Hepatocyte (in vitro differentiated cells): ENCODE results near the gene FGFR3.

Experiments
- EZH2 ChIP-seq: fragments of 200-600 bp; sonication (generic); IDR thresholded peaks from 2 replicates; pipeline ENCODE4 v1.6.1; 2016; ENCODE audit warnings: antibody characterized with exemption, mild to moderate bottlenecking, borderline replicate concordance
- EZH2phosphoT487 ChIP-seq: fragments of 200-600 bp; sonication (generic); IDR thresholded peaks from one replicate; pipeline ENCODE4 v1.6.1; 2018; ENCODE audit warnings: antibody characterized with exemption, mild to moderate bottlenecking, low read depth, moderate library complexity; ENCODE audit not compliant: unreplicated experiment, severe bottlenecking
- TF ChIP-seq, protein P1 (sequence below): fragments of 200-600 bp; sonication (generic); IDR thresholded peaks from 2 replicates; pipeline ENCODE4 v1.5.1; 2016; ENCODE audit warnings: antibody characterized with exemption, mild to moderate bottlenecking; ENCODE audit not compliant: poor library complexity

DNA sequence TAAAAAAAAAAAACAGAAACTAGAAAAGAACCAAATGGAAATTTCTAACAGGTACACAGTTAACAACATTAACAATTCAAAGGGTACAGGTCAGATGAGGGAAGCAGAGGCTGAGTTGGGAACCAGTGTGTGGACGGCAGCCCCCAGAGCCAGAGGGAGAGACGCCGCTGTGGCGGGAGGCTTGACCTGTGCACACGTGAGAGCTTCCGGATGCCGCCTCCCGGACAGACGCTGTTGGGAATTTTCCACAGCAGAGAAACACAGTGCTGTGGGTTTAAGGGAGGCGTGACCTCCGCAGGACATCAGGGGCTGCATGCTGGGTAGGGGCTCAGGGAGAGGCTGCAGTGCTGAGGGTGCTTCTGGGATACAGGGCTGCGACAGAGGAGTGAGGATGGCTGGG lies 49.5 kb upstream of the FGFR3 start:
- TF ChIP-seq, protein P1, sequence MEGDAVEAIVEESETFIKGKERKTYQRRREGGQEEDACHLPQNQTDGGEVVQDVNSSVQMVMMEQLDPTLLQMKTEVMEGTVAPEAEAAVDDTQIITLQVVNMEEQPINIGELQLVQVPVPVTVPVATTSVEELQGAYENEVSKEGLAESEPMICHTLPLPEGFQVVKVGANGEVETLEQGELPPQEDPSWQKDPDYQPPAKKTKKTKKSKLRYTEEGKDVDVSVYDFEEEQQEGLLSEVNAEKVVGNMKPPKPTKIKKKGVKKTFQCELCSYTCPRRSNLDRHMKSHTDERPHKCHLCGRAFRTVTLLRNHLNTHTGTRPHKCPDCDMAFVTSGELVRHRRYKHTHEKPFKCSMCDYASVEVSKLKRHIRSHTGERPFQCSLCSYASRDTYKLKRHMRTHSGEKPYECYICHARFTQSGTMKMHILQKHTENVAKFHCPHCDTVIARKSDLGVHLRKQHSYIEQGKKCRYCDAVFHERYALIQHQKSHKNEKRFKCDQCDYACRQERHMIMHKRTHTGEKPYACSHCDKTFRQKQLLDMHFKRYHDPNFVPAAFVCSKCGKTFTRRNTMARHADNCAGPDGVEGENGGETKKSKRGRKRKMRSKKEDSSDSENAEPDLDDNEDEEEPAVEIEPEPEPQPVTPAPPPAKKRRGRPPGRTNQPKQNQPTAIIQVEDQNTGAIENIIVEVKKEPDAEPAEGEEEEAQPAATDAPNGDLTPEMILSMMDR: no peak
- no peak for TF ChIP-seq EZH2phosphoT487
- TF ChIP-seq EZH2: no peak
